Bone marrow (tissue), 2 donors: ENCODE data around the gene GRHL1.
A peak's percentile ranks its signal among the peaks of the same experiment; 100 is the strongest.
"Not testable (repeated sequence)": the region's sequence is repeated elsewhere in the genome, so short reads cannot be mapped to it uniquely, and the experiment has no call there.

Source experiments
- DNase-seq, 2 donors: peaks; one replicate each; lab custom pipeline; 2025; lab: John Stamatoyannopoulos, UW

Gene GRHL1, protein sequence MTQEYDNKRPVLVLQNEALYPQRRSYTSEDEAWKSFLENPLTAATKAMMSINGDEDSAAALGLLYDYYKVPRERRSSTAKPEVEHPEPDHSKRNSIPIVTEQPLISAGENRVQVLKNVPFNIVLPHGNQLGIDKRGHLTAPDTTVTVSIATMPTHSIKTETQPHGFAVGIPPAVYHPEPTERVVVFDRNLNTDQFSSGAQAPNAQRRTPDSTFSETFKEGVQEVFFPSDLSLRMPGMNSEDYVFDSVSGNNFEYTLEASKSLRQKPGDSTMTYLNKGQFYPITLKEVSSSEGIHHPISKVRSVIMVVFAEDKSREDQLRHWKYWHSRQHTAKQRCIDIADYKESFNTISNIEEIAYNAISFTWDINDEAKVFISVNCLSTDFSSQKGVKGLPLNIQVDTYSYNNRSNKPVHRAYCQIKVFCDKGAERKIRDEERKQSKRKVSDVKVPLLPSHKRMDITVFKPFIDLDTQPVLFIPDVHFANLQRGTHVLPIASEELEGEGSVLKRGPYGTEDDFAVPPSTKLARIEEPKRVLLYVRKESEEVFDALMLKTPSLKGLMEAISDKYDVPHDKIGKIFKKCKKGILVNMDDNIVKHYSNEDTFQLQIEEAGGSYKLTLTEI

DNA sequence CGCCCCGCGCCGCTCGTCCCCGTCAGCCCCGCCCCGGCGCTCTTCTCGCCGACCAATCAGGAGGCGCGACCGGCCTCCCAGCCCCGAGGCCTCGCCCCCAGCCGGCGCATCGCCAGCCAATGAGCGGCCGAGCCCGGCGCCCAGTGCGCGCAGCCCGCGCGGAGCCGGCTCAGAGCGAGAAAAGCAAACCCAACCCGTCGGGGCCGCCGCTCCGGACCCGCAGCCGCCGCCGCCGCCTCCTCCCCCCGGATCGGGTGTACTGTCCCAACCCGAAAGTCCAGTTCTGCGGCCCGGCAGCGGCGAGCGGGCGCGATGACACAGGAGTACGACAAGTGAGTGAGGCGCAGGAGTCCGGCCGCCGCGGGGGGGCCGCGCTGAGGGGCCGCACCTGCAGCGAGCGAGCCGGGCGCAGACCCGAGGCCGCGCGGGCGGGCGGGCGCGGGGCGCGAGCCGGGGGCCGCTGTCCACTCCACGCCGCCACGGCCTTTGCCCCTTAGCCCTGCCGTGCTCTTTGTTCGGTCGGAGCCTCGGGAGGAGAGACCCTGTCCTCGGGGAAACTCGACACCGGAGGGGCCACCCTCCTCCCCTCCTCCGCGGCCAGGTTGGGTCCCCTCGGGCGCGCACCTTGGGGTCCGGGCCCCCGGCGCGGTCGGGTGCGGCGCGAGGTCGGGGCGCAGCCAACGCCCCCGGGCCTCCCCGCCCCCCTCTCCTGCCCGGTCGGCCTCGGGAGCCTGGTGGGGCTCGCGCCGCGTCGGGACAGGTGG lies at the start of gene GRHL1:
GRHL1 (plus strand) TSS at position 172 of the 764 bp plus-strand sequence; CDS start at position 313, 141 bp downstream.
- DNase-seq: peak; percentile 51 to 68

DNA sequence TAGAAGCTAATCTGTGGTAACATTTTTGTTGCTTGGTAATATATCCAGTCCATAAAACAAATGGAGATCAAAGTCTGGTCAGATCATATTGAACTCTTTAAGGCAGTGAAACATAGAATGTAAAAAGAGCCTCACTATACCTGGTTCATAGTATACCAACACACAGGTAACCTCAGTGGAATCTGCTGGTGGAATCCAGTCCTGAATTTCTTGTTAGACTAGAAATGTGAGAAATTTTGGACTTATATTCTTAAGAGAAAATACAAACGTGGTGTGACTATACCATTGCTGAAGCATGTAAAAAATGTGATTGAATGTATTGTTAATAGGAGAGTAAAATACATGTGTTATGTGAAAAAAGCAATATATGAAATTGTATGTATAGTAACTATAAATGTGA lies 46.1 kb upstream of the GRHL1 start:
- no peak for DNase-seq

DNA sequence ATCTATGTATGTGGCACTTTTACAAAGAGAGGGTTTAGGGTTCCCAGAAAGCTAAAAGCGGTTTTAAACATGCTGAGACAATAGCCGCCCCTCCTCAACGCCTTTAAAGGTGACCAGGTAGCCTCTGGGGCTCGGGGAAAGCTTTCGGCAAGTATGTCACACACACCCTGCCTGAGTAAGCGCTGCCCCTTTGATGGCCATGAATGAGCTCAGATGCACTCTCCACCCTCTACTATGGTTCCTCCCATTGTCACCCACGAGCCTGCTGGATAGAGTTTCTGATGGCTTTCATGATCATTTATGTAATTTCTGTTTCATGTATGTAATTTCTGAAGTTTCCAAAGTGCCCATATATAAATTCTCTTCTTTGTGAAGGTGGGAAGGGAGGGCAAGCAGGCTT lies 44.1 kb upstream of the GRHL1 start:
- no peak for DNase-seq

DNA sequence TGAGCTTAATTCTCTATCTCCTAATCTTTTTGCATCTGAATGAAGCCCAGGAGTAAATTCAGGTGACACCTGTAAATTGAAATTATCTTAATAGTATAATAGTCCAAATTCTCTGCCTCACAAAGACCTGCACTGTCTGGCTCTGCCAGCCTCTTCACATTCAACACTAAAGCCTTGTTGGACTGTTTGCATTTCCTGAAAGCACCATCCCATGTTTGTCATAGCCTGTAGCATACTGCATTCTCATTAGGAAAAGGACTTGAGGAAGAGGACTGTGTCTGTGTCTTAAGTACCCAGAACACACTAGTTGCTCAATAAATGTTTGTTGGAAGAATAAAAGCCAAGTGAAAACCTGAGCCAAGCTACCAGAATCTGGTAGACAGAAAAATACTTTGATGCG lies 42.9 kb upstream of the GRHL1 start:
- no peak for DNase-seq

DNA sequence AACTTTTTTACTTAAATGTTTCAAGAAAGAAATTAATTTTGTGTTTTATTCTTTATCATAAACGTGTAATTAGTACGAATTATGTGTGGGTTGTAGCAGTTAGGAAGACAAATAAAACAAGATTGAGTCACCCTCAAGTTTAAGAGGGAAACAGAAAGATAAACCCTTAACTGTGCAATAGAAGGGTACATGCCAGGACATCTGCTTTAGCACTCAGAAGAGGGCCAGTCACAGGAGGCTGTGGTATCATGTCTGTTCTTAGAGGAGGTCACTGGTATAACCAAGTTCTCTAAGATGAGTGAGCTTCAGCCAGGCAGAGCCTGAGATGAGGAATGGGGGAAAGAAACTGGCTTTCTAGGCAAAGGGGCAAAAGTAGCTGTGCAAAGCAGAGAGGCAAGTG lies 42.4 kb upstream of the GRHL1 start:
- no peak for DNase-seq

DNA sequence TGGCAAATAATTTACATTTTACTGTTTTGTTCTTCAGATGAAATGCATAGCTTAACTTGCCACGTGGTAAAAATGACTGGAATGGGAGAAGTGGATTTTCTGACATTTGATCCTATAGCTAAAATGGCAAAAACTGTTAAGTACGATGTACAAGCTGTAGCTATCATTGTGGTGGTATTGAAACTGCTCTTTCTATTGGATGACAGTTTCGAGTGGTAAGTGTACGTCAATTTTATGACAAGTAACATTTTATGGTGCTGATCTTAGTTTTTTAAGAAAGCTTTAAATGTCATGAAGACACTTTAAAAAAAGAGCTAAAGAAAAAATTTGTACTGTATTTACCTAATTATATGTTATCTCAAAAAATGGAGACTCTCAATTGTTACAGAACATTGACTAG lies 40.8 kb upstream of the GRHL1 start:
- DNase-seq: no peak

DNA sequence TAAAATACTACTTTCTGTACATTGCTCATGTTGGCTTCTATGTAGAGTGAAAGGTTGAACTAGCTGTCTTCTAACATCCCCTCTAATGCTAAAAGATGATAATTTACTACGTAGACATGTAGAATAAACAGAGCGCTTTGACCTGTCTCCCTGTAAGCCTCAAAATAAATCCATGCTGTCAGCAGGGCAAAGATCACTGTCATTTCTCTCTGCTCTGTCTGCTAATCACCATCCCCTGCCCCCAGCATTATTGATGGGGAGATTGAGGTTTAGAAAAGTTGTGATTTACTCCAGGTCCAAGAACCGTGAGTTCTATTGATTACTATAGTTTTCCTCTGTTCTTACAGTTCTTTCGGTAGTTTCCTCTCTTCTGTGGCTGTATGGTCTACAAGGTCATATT lies 39.0 kb upstream of the GRHL1 start:
- no peak for DNase-seq

DNA sequence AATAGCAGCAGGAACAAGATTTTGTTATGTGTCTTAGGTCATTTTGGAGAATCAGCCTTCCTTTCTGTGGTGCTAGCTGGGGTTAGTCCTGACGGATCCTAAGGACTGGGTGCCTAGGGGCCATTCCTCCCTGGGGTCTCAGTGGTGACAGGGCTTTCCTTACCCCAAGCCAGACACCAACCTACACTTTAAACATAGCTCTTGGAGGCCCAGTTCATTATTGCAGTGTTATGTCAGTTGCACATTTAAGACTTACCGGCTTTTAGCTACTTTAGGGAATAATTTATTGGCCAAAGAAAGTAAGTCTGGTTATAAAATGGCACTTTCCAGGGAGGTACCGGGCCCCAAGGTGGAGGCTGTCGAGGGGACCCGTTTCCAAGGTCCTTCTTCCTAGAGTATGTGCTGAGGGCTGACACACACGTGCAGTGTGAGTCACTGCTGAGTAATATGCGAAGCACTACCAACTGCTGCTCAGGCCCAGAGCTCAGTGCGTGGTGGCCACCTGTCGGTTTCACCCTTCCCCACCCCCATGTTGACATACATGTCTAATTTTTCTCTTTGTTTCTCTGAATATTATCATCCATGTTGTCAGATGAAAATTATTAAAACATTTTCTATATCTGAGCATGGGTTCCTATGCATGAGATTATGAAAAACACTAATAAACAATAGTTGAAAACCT lies 37.0 kb upstream of the GRHL1 start:
- no peak for DNase-seq

DNA sequence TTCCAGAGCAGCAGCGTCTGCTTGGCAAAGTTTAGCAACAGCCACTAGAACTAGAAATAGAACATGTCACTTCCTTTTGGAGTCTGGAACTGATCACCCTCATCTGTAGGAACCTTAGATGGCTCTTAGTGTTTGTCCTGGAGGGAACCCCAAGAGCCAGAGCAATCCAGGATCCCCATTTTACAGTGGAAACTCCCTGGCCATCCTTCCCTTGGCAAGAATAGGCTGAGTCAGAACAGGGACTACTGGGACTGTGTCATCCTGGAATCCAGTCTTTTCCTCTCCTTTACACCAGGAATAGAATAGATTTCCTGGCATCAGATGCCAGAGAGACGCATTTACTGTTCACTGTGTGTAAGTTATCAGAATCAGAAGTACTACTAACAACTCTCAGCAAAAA lies 33.2 kb upstream of the GRHL1 start:
- no peak for DNase-seq

DNA sequence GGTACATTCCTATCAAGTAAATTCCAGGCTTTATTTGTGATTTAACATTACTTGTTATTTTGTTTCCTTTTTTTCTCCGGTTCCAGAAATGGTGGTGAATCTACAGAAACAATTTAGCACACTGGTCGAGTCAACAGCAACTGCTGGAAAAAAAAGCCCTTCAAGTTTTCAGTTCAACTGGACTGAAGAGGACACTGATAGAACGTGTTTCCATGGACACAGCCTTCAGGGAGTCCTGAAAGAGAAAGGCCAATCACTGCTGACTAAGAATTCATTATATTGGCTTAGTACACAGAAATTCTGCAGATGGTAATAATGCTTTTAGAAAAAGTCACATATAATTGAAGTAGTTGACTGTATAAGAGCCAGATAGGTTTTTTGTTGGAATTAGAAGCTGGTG lies 32.0 kb upstream of the GRHL1 start:
- no peak for DNase-seq

DNA sequence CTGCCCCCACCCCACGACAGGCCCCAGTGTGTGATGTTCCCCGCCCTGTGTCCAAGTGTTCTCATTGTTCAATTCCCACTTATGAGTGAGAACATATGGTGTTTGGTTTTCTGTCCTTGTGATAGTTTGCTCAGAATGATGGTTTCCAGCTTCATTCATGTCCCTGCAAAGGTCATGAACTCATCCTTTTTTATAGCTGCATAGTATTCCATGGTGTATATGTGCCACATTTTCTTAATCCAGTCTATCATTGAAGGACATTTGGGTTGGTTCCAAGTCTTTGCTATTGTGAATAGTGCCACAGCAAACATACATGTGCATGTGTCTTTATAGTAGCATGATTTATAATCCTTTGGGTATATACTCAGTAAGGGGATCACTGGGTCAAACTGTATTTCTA lies 24.5 kb upstream of the GRHL1 start:
- DNase-seq: not testable (repeated sequence)

DNA sequence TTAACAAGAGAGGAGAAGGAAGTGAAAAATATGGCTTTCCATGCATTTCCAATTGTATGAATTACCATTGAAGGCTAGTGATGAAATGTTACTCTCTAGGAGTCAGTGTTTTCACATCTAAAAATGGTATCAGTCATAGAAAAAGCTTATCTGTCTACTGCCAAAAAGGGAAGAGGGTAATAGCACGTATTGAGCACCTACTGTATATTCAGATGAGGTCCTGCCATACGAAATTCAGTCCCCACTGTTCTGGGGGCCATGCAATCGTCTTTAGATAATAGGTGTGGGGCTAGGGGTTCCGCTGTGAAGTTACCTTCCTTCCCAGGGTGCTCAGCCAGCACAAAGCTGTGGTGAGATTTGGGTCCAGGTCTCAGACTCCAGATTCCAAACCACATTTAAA lies 14.2 kb upstream of the GRHL1 start:
- no peak for DNase-seq

DNA sequence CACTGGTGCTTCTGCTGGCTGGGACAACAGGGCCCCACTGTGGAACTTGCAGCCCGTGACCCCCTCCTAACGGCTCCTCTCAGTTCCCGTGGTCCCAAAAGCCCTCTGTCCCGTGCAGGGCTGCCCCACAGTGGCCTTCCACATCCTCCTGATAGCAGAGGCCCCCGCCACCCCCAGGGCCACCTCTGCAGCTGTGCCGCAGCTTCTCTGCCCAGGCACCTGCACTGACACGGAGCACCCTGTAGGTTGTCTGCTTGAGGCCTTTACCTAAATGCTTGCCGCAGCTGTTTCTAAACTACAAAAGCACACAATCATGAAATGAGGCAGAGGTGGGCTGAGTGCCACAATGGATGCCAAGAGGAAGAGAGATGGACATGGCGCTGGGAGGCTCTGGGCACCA lies 13.5 kb upstream of the GRHL1 start:
- DNase-seq: no peak

DNA sequence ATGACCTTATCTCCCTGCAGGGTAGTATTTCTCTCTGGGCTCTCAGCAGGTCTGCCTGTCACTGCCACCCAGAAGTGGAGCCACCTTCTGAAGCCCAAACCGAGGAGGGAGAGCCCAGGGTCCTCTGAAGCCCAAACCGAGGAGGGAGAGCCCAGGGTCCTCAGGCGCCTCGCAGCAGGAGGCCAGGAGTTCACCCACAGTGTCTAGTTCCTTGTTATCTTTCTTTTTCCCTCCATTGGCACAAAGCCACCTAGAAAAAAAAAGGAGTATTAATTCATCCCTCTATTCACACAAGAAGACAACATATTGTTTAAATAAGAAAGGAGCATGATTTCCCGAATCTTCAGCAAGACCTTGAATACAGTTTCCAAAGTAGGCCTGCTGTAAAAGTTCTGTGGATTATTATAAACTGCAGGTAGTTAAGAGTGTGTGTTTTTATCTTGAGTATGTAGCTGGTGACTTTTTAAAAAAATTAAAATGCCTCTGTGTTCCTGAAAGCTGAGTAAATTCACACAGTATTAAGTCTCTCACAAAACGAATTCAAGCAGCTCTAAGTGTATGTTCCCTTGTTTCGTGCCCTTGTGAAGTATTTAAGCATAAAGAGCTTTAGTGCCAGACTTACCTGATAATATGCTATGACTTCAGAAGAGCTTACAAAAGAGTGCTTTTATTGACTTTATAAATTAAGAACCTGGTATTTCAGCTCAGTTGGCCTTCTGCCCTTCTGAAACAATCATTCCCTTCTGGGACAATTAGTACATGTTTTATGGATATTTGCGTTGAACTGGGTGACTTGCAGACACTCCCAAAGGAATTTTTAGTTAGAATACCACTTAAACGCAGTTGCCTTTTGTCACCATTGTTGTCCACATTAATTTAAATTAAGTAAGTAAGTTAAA lies 11.7 kb upstream of the GRHL1 start:
- DNase-seq: no peak

DNA sequence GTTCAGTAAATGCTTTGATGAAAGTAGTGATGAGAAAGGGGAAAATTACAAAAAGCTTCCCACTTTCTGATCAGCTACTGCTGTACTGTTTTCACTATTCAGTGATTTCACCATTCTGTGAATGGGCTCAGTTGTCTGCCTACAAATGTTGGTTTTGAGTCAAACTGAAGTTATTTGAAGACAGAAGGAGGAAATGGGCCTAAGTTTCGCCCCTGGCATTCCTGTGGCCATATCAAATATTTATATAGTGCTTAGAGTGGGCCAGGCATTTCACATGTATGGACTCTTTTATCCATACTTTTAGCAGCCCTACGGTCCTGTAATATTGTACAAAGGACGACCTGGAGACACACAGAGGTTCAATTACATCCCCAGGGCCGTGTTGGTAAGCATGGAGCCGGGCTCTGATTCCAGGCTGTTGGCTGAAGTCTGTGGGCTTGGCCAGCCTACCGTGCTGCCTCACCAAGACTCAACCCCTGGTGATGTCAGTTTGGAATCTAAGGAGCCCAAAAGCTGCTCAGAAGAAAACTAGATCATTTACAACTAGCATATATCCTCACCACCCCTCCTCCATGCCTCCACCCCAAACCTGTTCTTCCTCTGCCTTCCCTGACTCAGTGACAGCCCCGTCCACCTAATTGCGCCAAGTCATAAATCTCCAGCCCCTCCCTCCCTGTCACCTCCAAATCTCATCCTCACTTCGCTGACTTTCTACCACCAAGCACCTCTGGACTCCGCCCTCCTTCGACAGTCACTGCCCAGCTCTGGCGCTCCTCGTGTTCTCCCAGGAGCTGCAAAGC lies 10.1 kb upstream of the GRHL1 start:
- DNase-seq: no peak

DNA sequence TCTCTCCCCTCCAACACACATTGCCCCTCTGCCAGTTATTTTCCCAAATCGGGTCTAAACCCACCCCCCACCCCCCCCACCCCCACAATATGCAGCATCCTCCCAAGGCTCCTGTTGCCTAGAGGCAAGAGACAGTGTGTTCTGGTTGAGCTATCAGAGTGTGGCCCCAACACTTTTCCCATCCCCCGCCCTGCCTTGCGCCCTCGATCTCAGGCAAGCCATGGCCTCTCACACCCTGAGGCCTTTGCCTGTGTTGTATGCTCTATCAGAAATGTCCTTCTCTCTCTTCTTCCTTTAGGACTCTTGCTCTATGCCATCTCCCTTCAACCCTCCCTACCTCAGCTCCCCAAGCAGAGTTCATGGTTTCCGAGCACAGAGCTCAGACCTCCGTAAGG lies 9.5 kb upstream of the GRHL1 start:
- DNase-seq: no peak

DNA sequence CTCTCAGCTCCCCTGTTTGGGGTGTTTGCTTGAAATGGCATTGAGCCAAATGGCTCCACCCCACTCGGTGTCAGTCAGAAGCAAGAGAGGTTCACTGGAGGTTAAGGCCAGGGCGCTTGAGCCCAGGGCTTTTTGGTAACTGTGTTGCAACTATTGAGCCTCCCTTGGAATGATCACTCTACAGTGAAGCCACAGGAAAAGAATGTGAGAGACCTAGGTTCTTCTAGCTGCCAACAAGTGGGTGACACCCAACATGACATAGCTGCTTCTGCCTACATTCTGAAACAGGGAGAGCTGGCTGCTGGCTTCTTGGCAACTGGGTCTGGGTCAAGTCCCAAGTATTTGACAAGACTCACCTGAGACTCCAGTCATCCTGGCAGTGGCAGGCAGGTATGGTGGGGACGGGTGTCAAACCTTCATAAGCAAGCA lies 7.1 kb upstream of the GRHL1 start:
- DNase-seq: no peak

DNA sequence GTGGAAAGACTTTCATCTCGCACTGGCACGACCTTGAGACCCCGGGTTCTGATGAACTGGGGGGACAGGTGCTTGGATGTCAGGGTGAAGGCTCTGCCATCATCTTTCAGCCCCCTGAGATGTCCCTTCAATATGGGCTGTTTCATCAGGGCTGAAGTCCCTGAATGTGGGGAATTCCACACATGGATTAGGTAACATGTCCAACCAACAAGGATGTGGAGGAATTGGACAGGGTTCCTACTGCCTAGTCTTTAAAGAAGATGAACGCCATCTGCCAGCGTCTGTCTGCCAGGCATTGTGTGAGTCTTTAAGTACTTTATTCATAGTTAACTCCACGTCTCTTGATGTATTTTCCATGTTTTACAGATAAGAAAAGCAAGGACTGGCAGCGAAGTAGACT lies 5.9 kb upstream of the GRHL1 start:
- DNase-seq: no peak

DNA sequence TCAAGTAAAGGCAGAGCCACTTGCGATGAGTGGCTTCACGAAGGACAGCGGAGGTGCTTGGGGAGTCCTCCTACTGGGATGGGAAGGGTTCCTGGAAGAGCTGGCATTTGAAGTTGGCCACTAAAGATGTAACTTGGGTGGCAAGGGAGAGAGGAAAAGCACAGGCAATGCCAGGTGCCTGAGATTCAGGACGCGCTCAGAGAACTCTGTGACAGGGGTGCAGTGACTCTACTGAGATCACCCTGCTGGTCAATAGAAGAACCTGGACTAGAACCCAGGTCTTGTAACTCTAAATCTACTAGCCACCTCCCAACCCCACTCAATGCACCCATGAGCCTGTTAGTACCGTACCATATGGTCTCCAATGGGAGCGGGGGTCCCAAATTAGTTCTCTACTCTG lies 5.4 kb upstream of the GRHL1 start:
- DNase-seq: no peak

DNA sequence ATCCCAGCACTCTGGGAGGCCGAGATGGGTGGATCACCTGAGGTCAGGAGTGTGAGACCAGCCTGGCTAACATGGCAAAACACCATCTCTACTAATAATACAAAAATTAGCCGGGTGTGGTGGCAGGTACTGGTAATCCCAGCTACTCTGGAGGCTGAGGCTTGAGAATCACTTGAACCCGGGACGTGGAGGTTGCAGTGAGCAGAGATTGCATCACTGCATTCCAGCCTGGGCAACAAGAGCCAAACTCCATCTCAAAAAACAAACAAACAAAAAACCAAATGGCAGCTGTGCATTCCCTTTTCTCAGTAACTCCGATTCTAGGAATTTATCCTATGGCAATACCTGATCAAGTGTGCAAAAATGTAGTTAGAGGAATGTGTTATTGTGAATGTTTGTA lies 4.7 kb upstream of the GRHL1 start:
- no peak for DNase-seq

DNA sequence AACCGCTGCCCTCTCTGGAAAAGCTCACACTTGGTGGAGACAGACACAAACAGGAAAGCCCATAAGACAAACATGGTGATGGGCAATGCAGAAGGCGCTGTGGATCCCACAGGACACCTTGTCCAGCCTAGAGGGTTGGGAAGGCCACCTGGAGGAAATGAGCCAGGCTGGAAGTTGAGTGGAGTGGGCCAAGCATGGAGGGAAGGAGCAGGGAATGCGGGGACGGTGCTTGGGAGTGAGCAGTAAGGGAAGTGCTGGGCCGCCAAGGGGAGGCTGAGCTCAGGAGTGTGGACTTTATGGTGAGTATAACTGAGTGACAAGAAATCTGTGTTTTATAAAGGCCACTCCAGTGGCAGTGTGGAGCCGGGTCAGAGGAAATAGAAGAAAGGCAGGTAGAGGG lies 2.8 kb upstream of the GRHL1 start:
- DNase-seq: no peak
